GM12878 (cell line): ENCODE measurements around the gene ENDOD1.

ENCODE experiments used
- ATF3 ChIP-seq: IDR thresholded peaks from 2 replicates; pipeline ENCODE4 v1.6.1; 2011; ENCODE audit warnings: low read depth, mild to moderate bottlenecking, low read length, moderate library complexity, borderline replicate concordance; ENCODE audit errors: extremely low read depth
- PAX5 ChIP-seq: IDR thresholded peaks from 2 replicates; pipeline ENCODE4 v1.6.1; 2011; ENCODE audit warnings: low read depth, low read length, borderline replicate concordance
- PAX8 ChIP-seq: fragments of 450-650 bp; IDR thresholded peaks from 2 replicates; pipeline ENCODE4 v1.6.1; 2017; ENCODE audit warnings: mild to moderate bottlenecking, moderate library complexity
- PML ChIP-seq: IDR thresholded peaks from 2 replicates; pipeline ENCODE4 v1.6.1; 2012; ENCODE audit warnings: low read length, inconsistent platforms
- SMC3 ChIP-seq: IDR thresholded peaks from 2 replicates; pipeline ENCODE4 v1.6.1; 2011; ENCODE audit warnings: low read length, improper control_type of control experiment, borderline replicate concordance
- SUZ12 ChIP-seq: fragments of 200-600 bp; sonication (generic); IDR thresholded peaks from one replicate; pipeline ENCODE4 v1.6.1; 2018; ENCODE audit warnings: antibody characterized with exemption, mild to moderate bottlenecking; ENCODE audit not compliant: unreplicated experiment
- ZBED1 ChIP-seq: IDR thresholded peaks from 2 replicates; pipeline ENCODE4 v1.6.1; 2016; ENCODE audit warnings: borderline replicate concordance
- TF ChIP-seq, protein P1 (sequence below): IDR thresholded peaks from 2 replicates; pipeline ENCODE4 v1.6.1; 2011; ENCODE audit warnings: borderline replicate concordance, low read depth, mild to moderate bottlenecking, moderate library complexity, mixed read lengths, low read length; ENCODE audit not compliant: insufficient read depth; ENCODE audit errors: extremely low read length

- TF ChIP-seq PML (no peak), SUZ12 (no peak), ZBED1 (no peak), ATF3 (no peak), PAX5 (no peak), SMC3 (no peak), PAX8 (no peak)
- TF ChIP-seq, protein P1, sequence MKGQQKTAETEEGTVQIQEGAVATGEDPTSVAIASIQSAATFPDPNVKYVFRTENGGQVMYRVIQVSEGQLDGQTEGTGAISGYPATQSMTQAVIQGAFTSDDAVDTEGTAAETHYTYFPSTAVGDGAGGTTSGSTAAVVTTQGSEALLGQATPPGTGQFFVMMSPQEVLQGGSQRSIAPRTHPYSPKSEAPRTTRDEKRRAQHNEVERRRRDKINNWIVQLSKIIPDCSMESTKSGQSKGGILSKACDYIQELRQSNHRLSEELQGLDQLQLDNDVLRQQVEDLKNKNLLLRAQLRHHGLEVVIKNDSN: no peak
Measured at GRCh38 chr11:95152876-95153856, 63.5 kb downstream of the ENDOD1 start.
